ENCODE data around the gene PRDM5. TPM values are rescaled to one million over a fixed set of nuclear protein-coding genes. Genes with fewer than 3 reads are reported as not detected.

Gene PRDM5
- total RNA-seq, 2 donors from 2014 or later: 9.9 to 18.9 TPM

DNA sequence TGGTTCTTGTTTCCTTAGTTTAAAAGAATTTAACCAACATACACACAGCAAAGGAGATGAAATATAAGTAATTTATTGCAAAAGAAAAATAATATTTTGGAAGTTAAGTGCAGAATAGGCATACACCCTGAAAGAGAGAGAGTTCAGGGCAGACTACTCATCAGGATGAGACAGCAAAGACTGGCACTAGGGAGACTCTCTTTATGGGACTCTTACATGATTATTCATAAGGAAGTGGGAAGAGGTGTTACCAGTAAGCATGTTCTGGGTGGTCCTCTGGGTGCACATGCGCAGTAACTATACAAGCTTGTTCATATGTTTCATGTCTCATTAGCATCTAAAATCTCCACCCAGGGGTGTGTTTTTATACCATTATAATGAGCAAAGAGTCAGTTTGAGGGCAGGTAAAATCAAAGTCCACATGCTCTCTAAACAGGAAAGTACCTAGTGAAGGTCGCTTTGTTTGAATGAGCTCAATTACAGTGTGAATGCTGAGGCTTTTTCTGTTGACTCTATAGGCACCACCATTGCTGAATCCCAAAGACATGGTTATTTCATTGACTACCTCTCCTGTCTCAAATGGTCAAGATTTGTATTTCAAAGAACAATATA is 38.2 kb upstream of the PRDM5 start:
- no peaks in the 10 kb centered on the region for H3K36me3 ChIP-seq
- no peaks in the 10 kb centered on the region for H3K9me3 ChIP-seq
- no peak overlapping the region for H3K4me3 ChIP-seq
- DNase-seq (ENCODE audit: low spot score): no peak
- H3K27ac ChIP-seq: no peak overlapping the region
- WGBS: 47% methylated on average over 2 of the region's 2 CpGs
- H3K27me3 ChIP-seq (replicated peaks; ENCODE audit: insufficient read depth): no peaks in the 10 kb centered on the region
- TF ChIP-seq POLR2A (IDR thresholded peaks at IDR 0.05) (no peak), POLR2AphosphoS5 (IDR thresholded peaks at IDR 0.05) (no peak)
- TF ChIP-seq, protein P1, sequence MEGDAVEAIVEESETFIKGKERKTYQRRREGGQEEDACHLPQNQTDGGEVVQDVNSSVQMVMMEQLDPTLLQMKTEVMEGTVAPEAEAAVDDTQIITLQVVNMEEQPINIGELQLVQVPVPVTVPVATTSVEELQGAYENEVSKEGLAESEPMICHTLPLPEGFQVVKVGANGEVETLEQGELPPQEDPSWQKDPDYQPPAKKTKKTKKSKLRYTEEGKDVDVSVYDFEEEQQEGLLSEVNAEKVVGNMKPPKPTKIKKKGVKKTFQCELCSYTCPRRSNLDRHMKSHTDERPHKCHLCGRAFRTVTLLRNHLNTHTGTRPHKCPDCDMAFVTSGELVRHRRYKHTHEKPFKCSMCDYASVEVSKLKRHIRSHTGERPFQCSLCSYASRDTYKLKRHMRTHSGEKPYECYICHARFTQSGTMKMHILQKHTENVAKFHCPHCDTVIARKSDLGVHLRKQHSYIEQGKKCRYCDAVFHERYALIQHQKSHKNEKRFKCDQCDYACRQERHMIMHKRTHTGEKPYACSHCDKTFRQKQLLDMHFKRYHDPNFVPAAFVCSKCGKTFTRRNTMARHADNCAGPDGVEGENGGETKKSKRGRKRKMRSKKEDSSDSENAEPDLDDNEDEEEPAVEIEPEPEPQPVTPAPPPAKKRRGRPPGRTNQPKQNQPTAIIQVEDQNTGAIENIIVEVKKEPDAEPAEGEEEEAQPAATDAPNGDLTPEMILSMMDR (IDR thresholded peaks at IDR 0.05): no peak
- intact Hi-C loops (cut with DNase I): no loop called here
- H3K4me1 ChIP-seq (replicated peaks): no peaks in the 10 kb centered on the region

GRCh38 chr4:120948382-120948781 is 25.9 kb upstream of the PRDM5 start:
- H3K4me1 ChIP-seq (replicated peaks): no peaks in the 10 kb centered on the region
- 41% methylated on average over 4 of the region's 4 CpGs for WGBS

GRCh38 chr4:120942776-120943175 is 20.2 kb upstream of the PRDM5 start:
- no peak for DNase-seq (ENCODE audit: low spot score)
- Histone ChIP-seq H3K9me3 (no peaks in the 10 kb centered on the region), H3K27me3 (replicated peaks; ENCODE audit: insufficient read depth) (no peaks in the 10 kb centered on the region), H3K4me1 (replicated peaks) (no peaks in the 10 kb centered on the region), H3K36me3 (no peaks in the 10 kb centered on the region), H3K4me3 (no peak overlapping the region), H3K27ac (no peak overlapping the region)
- WGBS: 8% methylated on average over 3 of the region's 3 CpGs
- intact Hi-C loops (cut with DNase I): no loop called here
- no peak for TF ChIP-seq POLR2AphosphoS5 (IDR thresholded peaks at IDR 0.05)
- no peak for TF ChIP-seq POLR2A (IDR thresholded peaks at IDR 0.05)
- TF ChIP-seq, protein P1 (IDR thresholded peaks at IDR 0.05): no peak

More at GRCh38 chr4:120948382-120948781, 25.9 kb upstream of the PRDM5 start:
- Histone ChIP-seq H3K27me3 (replicated peaks; ENCODE audit: insufficient read depth) (no peaks in the 10 kb centered on the region), H3K36me3 (no peaks in the 10 kb centered on the region), H3K4me3 (no peak overlapping the region), H3K27ac (no peak overlapping the region), H3K9me3 (no peaks in the 10 kb centered on the region)
- no peak for DNase-seq (ENCODE audit: low spot score)
- intact Hi-C loops (cut with DNase I): no loop called here
- TF ChIP-seq POLR2AphosphoS5 (IDR thresholded peaks at IDR 0.05): no peak
- TF ChIP-seq, protein P1 (IDR thresholded peaks at IDR 0.05): no peak
- TF ChIP-seq POLR2A (IDR thresholded peaks at IDR 0.05): no peak

GRCh38 chr4:120940547-120940946 is 18.0 kb upstream of the PRDM5 start:
- Histone ChIP-seq H3K4me3 (no peak overlapping the region), H3K9me3 (no peaks in the 10 kb centered on the region), H3K27ac (no peak overlapping the region), H3K36me3 (no peaks in the 10 kb centered on the region), H3K27me3 (replicated peaks; ENCODE audit: insufficient read depth) (no peaks in the 10 kb centered on the region), H3K4me1 (replicated peaks) (no peaks in the 10 kb centered on the region)
- 95% methylated on average over 2 of the region's 2 CpGs for WGBS
- intact Hi-C loops (cut with DNase I): no loop called here
- DNase-seq (ENCODE audit: low spot score): no peak
- TF ChIP-seq POLR2A (IDR thresholded peaks at IDR 0.05) (no peak), POLR2AphosphoS5 (IDR thresholded peaks at IDR 0.05) (no peak)
- TF ChIP-seq, protein P1 (IDR thresholded peaks at IDR 0.05): no peak

- Histone ChIP-seq H3K4me1 (replicated peaks) (no peaks in the 10 kb centered on the region), H3K4me3 (no peak overlapping the region), H3K27me3 (replicated peaks; ENCODE audit: insufficient read depth) (no peaks in the 10 kb centered on the region), H3K36me3 (no peaks in the 10 kb centered on the region), H3K27ac (no peak overlapping the region), H3K9me3 (no peaks in the 10 kb centered on the region)
- no peak for DNase-seq (ENCODE audit: low spot score)
- TF ChIP-seq, protein P1 (IDR thresholded peaks at IDR 0.05): no peak
- TF ChIP-seq POLR2AphosphoS5 (IDR thresholded peaks at IDR 0.05): no peak
- TF ChIP-seq POLR2A (IDR thresholded peaks at IDR 0.05): no peak
- intact Hi-C loops (cut with DNase I): no loop called here
Observed at GRCh38 chr4:120939693-120940092, 17.2 kb upstream of the PRDM5 start.

All from prostate gland (tissue), 2 donors.